Posterior cingulate gyrus (tissue), 11 donors: ENCODE results near the gene MLF1.
A peak's percentile ranks its signal among the peaks of the same experiment; 100 is the strongest.

Source experiments
- DNase-seq, 10 donors: peaks; one replicate each; pipeline versions ENCODE4 v3.0.0 to v3.0.0-alpha.2; 2020 to 2021; ENCODE audit warnings: mixed read lengths in 3 of 10
- intact Hi-C: fragments of 100-400 bp; cut with DNase I; formaldehyde crosslinking; loops from one replicate; pipeline ENCODE4 v1.15.1; 2023

Gene MLF1

GRCh38 chr3:158572766-158573060 lies 1.7 kb downstream of the MLF1 start:
- intact Hi-C loops: loop anchor here (10.0 kb wide), 1 partner anchor 72 kb away; the partner anchor contains the start of gene GFM1
- peak in 1 of 10 donors; percentile 52 for DNase-seq

- intact Hi-C loops: loop anchor here (10.0 kb wide), 1 partner anchor 71 kb away; the partner anchor contains the start of gene GFM1
- DNase-seq: peak in 1 of 10 donors; percentile 58
Measured at GRCh38 chr3:158573714-158574113, 2.7 kb downstream of the MLF1 start.

- DNase-seq: no peak
- intact Hi-C loops: loop anchor here (10.0 kb wide), 1 partner anchor 70 kb away; the partner anchor contains the start of gene GFM1
Measured at GRCh38 chr3:158574646-158575045, 3.7 kb downstream of the MLF1 start.

- no peak for DNase-seq
Measured at GRCh38 chr3:158590223-158590622, 19.2 kb downstream of the MLF1 start.

GRCh38 chr3:158600787-158601186 lies 29.8 kb downstream of the MLF1 start:
- intact Hi-C loops: no loop called here

More at GRCh38 chr3:158590223-158590622, 19.2 kb downstream of the MLF1 start:
- intact Hi-C loops: no loop called here

GRCh38 chr3:158602227-158602626 lies 31.2 kb downstream of the MLF1 start:
- DNase-seq: no peak
- intact Hi-C loops: no loop called here

More at GRCh38 chr3:158600787-158601186, 29.8 kb downstream of the MLF1 start:
- no peak for DNase-seq

GRCh38 chr3:158617982-158618875 lies 47.2 kb downstream of the MLF1 start:
- intact Hi-C loops: no loop called here
- no peak for DNase-seq

- intact Hi-C loops: no loop called here
- DNase-seq: no peak
Measured at GRCh38 chr3:158625881-158626280, 54.9 kb downstream of the MLF1 start.

- no peak for DNase-seq
- intact Hi-C loops: no loop called here
Measured at GRCh38 chr3:158631981-158632380, 61.0 kb downstream of the MLF1 start.

- no peak for DNase-seq
- intact Hi-C loops: loop anchor here (10.0 kb wide), 1 partner anchor 66 kb away; the partner anchor contains the start of gene MLF1
Measured at GRCh38 chr3:158640646-158641045, 69.7 kb downstream of the MLF1 start.

GRCh38 chr3:158642005-158642404 lies 71.0 kb downstream of the MLF1 start:
- DNase-seq: no peak
- intact Hi-C loops: loop anchor here (10.0 kb wide), 1 partner anchor 67 kb away; the partner anchor contains the start of gene MLF1

GRCh38 chr3:158642474-158643210 lies 71.6 kb downstream of the MLF1 start:
- DNase-seq: no peak
- intact Hi-C loops: loop anchor here (10.0 kb wide), 1 partner anchor 68 kb away; the partner anchor contains the start of gene MLF1

GRCh38 chr3:158644345-158644908 lies 73.4 kb downstream of the MLF1 start, which contains the start of gene GFM1:
TSS of gene GFM1 (plus strand) at chr3:158644527. CDS start at chr3:158644635, 108 bp downstream.
- peak; percentile 85 to 99 (median 93) for DNase-seq
- intact Hi-C loops: loop anchor here (10.0 kb wide), 1 partner anchor 70 kb away; the partner anchor contains the start of gene MLF1

- DNase-seq: no peak
- intact Hi-C loops: loop anchor here (10.0 kb wide), 1 partner anchor 75 kb away; the partner anchor contains the start of gene MLF1
Measured at GRCh38 chr3:158649791-158650190, 78.8 kb downstream of the MLF1 start.

GRCh38 chr3:158651192-158651591 lies 80.2 kb downstream of the MLF1 start:
- intact Hi-C loops: no loop called here

GRCh38 chr3:158652463-158652862 lies 81.5 kb downstream of the MLF1 start:
- intact Hi-C loops: no loop called here
- DNase-seq: no peak

More at GRCh38 chr3:158651192-158651591, 80.2 kb downstream of the MLF1 start:
- DNase-seq: no peak
